Type B pancreatic cell (in vitro differentiated cells): ENCODE data around the gene NUP93. TPM values are rescaled to one million over a fixed set of nuclear protein-coding genes. Genes with fewer than 3 reads are reported as not detected.
"Not testable (repeated sequence)": the region's sequence is repeated elsewhere in the genome, so short reads cannot be mapped to it uniquely, and the experiment has no call there.

Source experiments
- DNase-seq: peaks from one replicate; pipeline ENCODE4 v3.0.0; 2021; ENCODE audit warnings: mixed read lengths; ENCODE audit not compliant: unreplicated experiment; ENCODE audit errors: extremely low spot score
- H3K27ac Mint-ChIP-seq: 2 replicates; pipeline ENCODE4 v1.8.0; 2021; ENCODE audit warnings: mild to moderate bottlenecking, mixed read lengths
- H3K27me3 Mint-ChIP-seq: 2 replicates; pipeline ENCODE4 v1.8.0; 2021; ENCODE audit warnings: mixed read lengths
- H3K36me3 Mint-ChIP-seq: 2 replicates; pipeline ENCODE4 v1.8.0; 2021; ENCODE audit warnings: mixed read lengths
- H3K4me1 Mint-ChIP-seq: one replicate; pipeline ENCODE4 v1.8.0; 2021; ENCODE audit warnings: mixed read lengths; ENCODE audit not compliant: unreplicated experiment
- H3K4me3 Mint-ChIP-seq: 2 replicates; pipeline ENCODE4 v1.8.0; 2021; ENCODE audit warnings: mild to moderate bottlenecking, mixed read lengths
- H3K9me3 Mint-ChIP-seq: 2 replicates; pipeline ENCODE4 v1.8.0; 2021; ENCODE audit warnings: mixed read lengths
- CTCF ChIP-seq: fragments of 200-600 bp; sonication (generic); conservative IDR thresholded peaks from 2 replicates; pipeline ENCODE4 v1.5.0; 2021; ENCODE audit warnings: antibody characterized with exemption, mild to moderate bottlenecking
- total RNA-seq: library from RNA; stranded (reverse); gene quantifications from 2 replicates; pipeline ENCODE4 v1.2.1, GENCODE V29; 2021; ENCODE audit warnings: low replicate concordance

The NUP93 gene
- total RNA-seq, 1 donor from 2014 or later, result 101 TPM

- H3K4me1 Mint-ChIP-seq, result no peaks in the 10 kb centered on the region
These were observed 153.7 kb downstream of the NUP93 start for GRCh38 chr16:56883586-56883985.

GRCh38 chr16:56884026-56884582, 154.2 kb downstream of the NUP93 start:
- DNase-seq, result no peak
- Mint-ChIP-seq H3K4me3 (no peak overlapping the region), H3K27ac (no peak overlapping the region), H3K36me3 (no peaks in the 10 kb centered on the region), H3K4me1 (no peaks in the 10 kb centered on the region), H3K9me3 (no peaks in the 10 kb centered on the region), H3K27me3 (no peaks in the 10 kb centered on the region)
- TF ChIP-seq CTCF, result no peak

More at GRCh38 chr16:56883586-56883985, 153.7 kb downstream of the NUP93 start:
- Mint-ChIP-seq H3K9me3 (no peaks in the 10 kb centered on the region), H3K36me3 (no peaks in the 10 kb centered on the region), H3K27ac (no peak overlapping the region), H3K27me3 (no peaks in the 10 kb centered on the region), H3K4me3 (no peak overlapping the region)
- no peak for TF ChIP-seq CTCF
- no peak for DNase-seq

- not testable (repeated sequence) for H3K4me3 Mint-ChIP-seq, H3K27me3 Mint-ChIP-seq, H3K4me1 Mint-ChIP-seq, H3K36me3 Mint-ChIP-seq, DNase-seq, H3K9me3 Mint-ChIP-seq, H3K27ac Mint-ChIP-seq
These were observed 155.0 kb downstream of the NUP93 start for GRCh38 chr16:56884929-56885328.

- no peak for TF ChIP-seq CTCF
- H3K36me3 Mint-ChIP-seq, result no peaks in the 10 kb centered on the region
- H3K27ac Mint-ChIP-seq, result no peak overlapping the region
- no peak overlapping the region for H3K4me3 Mint-ChIP-seq
- H3K27me3 Mint-ChIP-seq, result no peaks in the 10 kb centered on the region
- H3K9me3 Mint-ChIP-seq, result no peaks in the 10 kb centered on the region
- no peak for DNase-seq
- H3K4me1 Mint-ChIP-seq, result no peaks in the 10 kb centered on the region
These were observed 155.7 kb downstream of the NUP93 start for GRCh38 chr16:56885446-56886162.

GRCh38 chr16:56886296-56886695, 156.4 kb downstream of the NUP93 start:
- no peaks in the 10 kb centered on the region for H3K36me3 Mint-ChIP-seq
- no peaks in the 10 kb centered on the region for H3K27me3 Mint-ChIP-seq

More at GRCh38 chr16:56886296-56886695, 156.4 kb downstream of the NUP93 start:
- no peak overlapping the region for H3K4me3 Mint-ChIP-seq
- no peaks in the 10 kb centered on the region for H3K9me3 Mint-ChIP-seq
- no peak for TF ChIP-seq CTCF
- H3K27ac Mint-ChIP-seq, result no peak overlapping the region
- no peaks in the 10 kb centered on the region for H3K4me1 Mint-ChIP-seq
- DNase-seq, result no peak
